HepG2 (cell line): ENCODE measurements around the gene CFAP206.

ENCODE experiments used
- ATF6 ChIP-seq: sonication (generic); formaldehyde crosslinking; conservative IDR thresholded peaks from 2 replicates; pipeline ENCODE4 v1.4.0; 2020; ENCODE audit warnings: missing genetic modification reagents
- ELF1 ChIP-seq: sonication (generic); formaldehyde crosslinking; IDR thresholded peaks from 2 replicates; pipeline ENCODE4 v1.4.0; 2020; ENCODE audit warnings: missing genetic modification reagents
- EZH2 ChIP-seq: conservative IDR thresholded peaks from 2 replicates; pipeline ENCODE4 v1.6.1; 2012; ENCODE audit warnings: mild to moderate bottlenecking, low read depth, low read length, moderate library complexity
- KAT7 ChIP-seq: IDR thresholded peaks from 2 replicates; pipeline ENCODE4 v1.6.1; 2018; ENCODE audit warnings: borderline replicate concordance, missing compliant biosample characterization
- MLLT10 ChIP-seq: sonication (generic); formaldehyde crosslinking; IDR thresholded peaks from 2 replicates; pipeline ENCODE4 v1.4.0; 2020; ENCODE audit warnings: missing genetic modification reagents
- MXI1 ChIP-seq: IDR thresholded peaks from 3 replicates; pipeline ENCODE4 v1.6.1; 2012; ENCODE audit warnings: low read depth, low read length, inconsistent platforms, borderline replicate concordance
- SMC3 ChIP-seq: IDR thresholded peaks from 2 replicates; pipeline ENCODE4 v1.6.1; 2011; ENCODE audit warnings: low read length, improper control_type of control experiment
- TCF12 ChIP-seq, 2 experiments: fragments of 450-650 bp in 1 of 2; sonication (generic) in 1 of 2; formaldehyde crosslinking in 1 of 2; IDR thresholded peaks; 2 replicates each; pipeline versions ENCODE4 v1.6.1 to v1.8.0; 2017 to 2022; ENCODE audit warnings: antibody characterized with exemption in 1 of 2, mild to moderate bottlenecking in 1 of 2, missing genetic modification reagents in 1 of 2, moderate library complexity in 1 of 2
- ZBTB7A ChIP-seq: sonication (generic); formaldehyde crosslinking; IDR thresholded peaks from 2 replicates; pipeline ENCODE4 v1.8.0; 2022; ENCODE audit warnings: mild to moderate bottlenecking, missing genetic modification reagents
- ZNF121 ChIP-seq: sonication (generic); formaldehyde crosslinking; IDR thresholded peaks from 2 replicates; pipeline ENCODE4 v1.5.0; 2020; ENCODE audit warnings: mild to moderate bottlenecking, missing genetic modification reagents
- TF ChIP-seq, protein P1 (sequence below): sonication (generic); formaldehyde crosslinking; IDR thresholded peaks from 2 replicates; pipeline ENCODE4 v1.5.0; 2020; ENCODE audit warnings: mild to moderate bottlenecking, missing genetic modification reagents, moderate library complexity
- TF ChIP-seq, protein P2 (sequence below): sonication (generic); formaldehyde crosslinking; IDR thresholded peaks from 2 replicates; pipeline ENCODE4 v1.4.0; 2020; ENCODE audit warnings: missing genetic modification reagents, mild to moderate bottlenecking, borderline replicate concordance

DNA sequence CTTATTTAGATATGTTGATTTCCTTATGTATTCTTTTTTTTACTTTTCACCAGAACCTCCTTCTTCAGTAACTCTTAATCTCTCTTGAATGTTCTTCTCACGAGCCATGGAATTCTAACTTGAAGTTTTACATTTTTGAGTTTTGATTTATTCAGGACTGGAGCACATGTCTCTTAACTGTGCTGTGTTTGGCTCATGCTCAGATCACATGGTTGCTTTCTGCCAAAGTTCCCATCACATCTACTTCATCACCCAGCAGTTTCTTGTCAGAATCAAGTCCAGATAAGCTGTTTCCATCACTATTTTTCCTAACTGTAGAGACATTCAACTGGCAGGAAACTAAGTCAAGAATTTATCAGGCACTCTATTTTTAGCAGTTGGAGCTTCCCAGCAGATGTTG, 96.7 kb downstream of the CFAP206 start:
- TF ChIP-seq SMC3 (no peak), ZBTB7A (CRISPR knock-in tag) (no peak), TCF12 (IDR thresholded peaks at IDR 0.05) (no peak), TCF12 (CRISPR knock-in tag; IDR thresholded peaks at IDR 0.05) (no peak), ZNF121 (CRISPR knock-in tag) (no peak), ATF6 (no peak), EZH2 (no peak), KAT7 (no peak), MXI1 (no peak), ELF1 (CRISPR knock-in tag) (no peak), MLLT10 (CRISPR knock-in tag) (no peak)
- TF ChIP-seq, protein P1, sequence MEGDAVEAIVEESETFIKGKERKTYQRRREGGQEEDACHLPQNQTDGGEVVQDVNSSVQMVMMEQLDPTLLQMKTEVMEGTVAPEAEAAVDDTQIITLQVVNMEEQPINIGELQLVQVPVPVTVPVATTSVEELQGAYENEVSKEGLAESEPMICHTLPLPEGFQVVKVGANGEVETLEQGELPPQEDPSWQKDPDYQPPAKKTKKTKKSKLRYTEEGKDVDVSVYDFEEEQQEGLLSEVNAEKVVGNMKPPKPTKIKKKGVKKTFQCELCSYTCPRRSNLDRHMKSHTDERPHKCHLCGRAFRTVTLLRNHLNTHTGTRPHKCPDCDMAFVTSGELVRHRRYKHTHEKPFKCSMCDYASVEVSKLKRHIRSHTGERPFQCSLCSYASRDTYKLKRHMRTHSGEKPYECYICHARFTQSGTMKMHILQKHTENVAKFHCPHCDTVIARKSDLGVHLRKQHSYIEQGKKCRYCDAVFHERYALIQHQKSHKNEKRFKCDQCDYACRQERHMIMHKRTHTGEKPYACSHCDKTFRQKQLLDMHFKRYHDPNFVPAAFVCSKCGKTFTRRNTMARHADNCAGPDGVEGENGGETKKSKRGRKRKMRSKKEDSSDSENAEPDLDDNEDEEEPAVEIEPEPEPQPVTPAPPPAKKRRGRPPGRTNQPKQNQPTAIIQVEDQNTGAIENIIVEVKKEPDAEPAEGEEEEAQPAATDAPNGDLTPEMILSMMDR (CRISPR knock-in tag), result no peak
- TF ChIP-seq, protein P2, sequence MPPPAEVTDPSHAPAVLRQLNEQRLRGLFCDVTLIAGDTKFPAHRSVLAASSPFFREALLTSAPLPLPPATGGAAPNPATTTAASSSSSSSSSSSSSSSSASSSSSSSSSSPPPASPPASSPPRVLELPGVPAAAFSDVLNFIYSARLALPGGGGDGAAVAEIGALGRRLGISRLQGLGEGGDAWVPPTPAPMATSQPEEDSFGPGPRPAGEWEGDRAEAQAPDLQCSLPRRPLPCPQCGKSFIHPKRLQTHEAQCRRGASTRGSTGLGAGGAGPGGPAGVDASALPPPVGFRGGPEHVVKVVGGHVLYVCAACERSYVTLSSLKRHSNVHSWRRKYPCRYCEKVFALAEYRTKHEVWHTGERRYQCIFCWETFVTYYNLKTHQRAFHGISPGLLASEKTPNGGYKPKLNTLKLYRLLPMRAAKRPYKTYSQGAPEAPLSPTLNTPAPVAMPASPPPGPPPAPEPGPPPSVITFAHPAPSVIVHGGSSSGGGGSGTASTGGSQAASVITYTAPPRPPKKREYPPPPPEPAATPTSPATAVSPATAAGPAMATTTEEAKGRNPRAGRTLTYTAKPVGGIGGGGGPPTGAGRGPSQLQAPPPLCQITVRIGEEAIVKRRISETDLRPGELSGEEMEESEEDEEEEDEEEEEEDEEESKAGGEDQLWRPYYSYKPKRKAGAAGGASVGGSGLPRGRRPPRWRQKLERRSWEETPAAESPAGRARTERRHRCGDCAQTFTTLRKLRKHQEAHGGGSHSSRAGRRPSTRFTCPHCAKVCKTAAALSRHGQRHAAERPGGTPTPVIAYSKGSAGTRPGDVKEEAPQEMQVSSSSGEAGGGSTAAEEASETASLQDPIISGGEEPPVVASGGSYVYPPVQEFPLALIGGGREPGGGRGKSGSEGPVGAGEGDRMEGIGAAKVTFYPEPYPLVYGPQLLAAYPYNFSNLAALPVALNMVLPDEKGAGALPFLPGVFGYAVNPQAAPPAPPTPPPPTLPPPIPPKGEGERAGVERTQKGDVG (CRISPR knock-in tag), result no peak
